NCI-H2029 (cell line): Measurements from ENCODE around the gene METTL23.

Source experiments
- DNase-seq: peaks from one replicate; lab custom pipeline; 2025; lab: John Stamatoyannopoulos, UW

METTL23 gene

GRCh38 chr17:76726776-76727718 lies at the start of gene METTL23:
Gene METTL23 (plus strand): TSS chr17:76726839. CDS start chr17:76729711, 2,872 bp downstream.
- peak; percentile 68 for DNase-seq

GRCh38 chr17:76677406-76677805 lies 49.2 kb upstream of the METTL23 start:
- DNase-seq = no peak

- no peak for DNase-seq
These were observed 48.3 kb upstream of the METTL23 start for GRCh38 chr17:76678330-76678729.

- DNase-seq = no peak
These were observed 47.4 kb upstream of the METTL23 start for GRCh38 chr17:76679239-76679638.

GRCh38 chr17:76681222-76682137 lies 45.2 kb upstream of the METTL23 start:
- peak; percentile 21 for DNase-seq

GRCh38 chr17:76682296-76682695 lies 44.3 kb upstream of the METTL23 start:
- DNase-seq = no peak

- no peak for DNase-seq
These were observed 43.5 kb upstream of the METTL23 start for GRCh38 chr17:76683011-76683755.

- no peak for DNase-seq
These were observed 42.5 kb upstream of the METTL23 start for GRCh38 chr17:76683921-76684745.

GRCh38 chr17:76684756-76685155 lies 41.9 kb upstream of the METTL23 start:
- no peak for DNase-seq

GRCh38 chr17:76685366-76685765 lies 41.3 kb upstream of the METTL23 start:
- DNase-seq = no peak

- no peak for DNase-seq
These were observed 40.8 kb upstream of the METTL23 start for GRCh38 chr17:76685846-76686245.

- DNase-seq = no peak
These were observed 39.9 kb upstream of the METTL23 start for GRCh38 chr17:76686538-76687297.

- no peak for DNase-seq
These were observed 39.1 kb upstream of the METTL23 start for GRCh38 chr17:76687298-76688164.

- DNase-seq = no peak
These were observed 38.4 kb upstream of the METTL23 start for GRCh38 chr17:76688165-76688622.

- no peak for DNase-seq
These were observed 36.8 kb upstream of the METTL23 start for GRCh38 chr17:76689859-76690258.

- DNase-seq = no peak
These were observed 35.9 kb upstream of the METTL23 start for GRCh38 chr17:76690596-76691280.

GRCh38 chr17:76691379-76692191 lies 35.1 kb upstream of the METTL23 start:
- DNase-seq = no peak
